ENCODE results near the gene CAPSL. TPM values are rescaled to one million over a fixed set of nuclear protein-coding genes. Genes with fewer than 3 reads are reported as not detected.

The CAPSL gene
- total and polyA plus RNA-seq, 9 donors, result 0.85 to 28.8 (median 1.8) TPM; not detected in 4

- TF ChIP-seq CTCF (IDR thresholded peaks at IDR 0.05) (peak; percentile 30 to 52 (median 34)), POLR2A (IDR thresholded peaks at IDR 0.05) (no peak)
- Histone ChIP-seq H3K9me3 (no peaks in the 10 kb centered on the region), H3K4me1 (ENCODE audit: insufficient read depth) (no peaks in the 10 kb centered on the region), H3K4me3 (no peak overlapping the region), H3K27me3 (no peaks in the 10 kb centered on the region), H3K36me3 (no peaks in the 10 kb centered on the region), H3K27ac (no peak overlapping the region)
- peak; percentile 30 to 74 (median 53) for DNase-seq
- WGBS, 3 donors, result 12 to 15% (median 13%) methylated on average over 21 of the region's 21 CpGs
- intact Hi-C loops (cut with DNase I), result loop anchor here in 3 of 4 donors (5.0 to 10.0 kb wide), 5 partner anchors 143 to 310 kb away; partner anchors contain the start of gene SPEF2 (in 3 of the 3)
Measured at GRCh38 chr5:35924950-35925722, 13.3 kb downstream of the CAPSL start.

- intact Hi-C loops (cut with DNase I), result loop anchor here in 1 of 4 donors (10.0 kb wide), 2 partner anchors 150 to 310 kb away; partner anchors contain the start of gene SPEF2
- no peak overlapping the region for H3K4me3 ChIP-seq
- H3K27me3 ChIP-seq, result no peaks in the 10 kb centered on the region
- H3K36me3 ChIP-seq, result no peaks in the 10 kb centered on the region
- no peak for DNase-seq
- no peaks in the 10 kb centered on the region for H3K4me1 ChIP-seq (ENCODE audit: insufficient read depth)
- 40 to 47% (median 41%) methylated on average over 10 of the region's 10 CpGs for WGBS, 3 donors
- no peaks in the 10 kb centered on the region for H3K9me3 ChIP-seq
- no peak overlapping the region for H3K27ac ChIP-seq
- TF ChIP-seq CTCF (IDR thresholded peaks at IDR 0.05) (no peak), EP300 (IDR thresholded peaks at IDR 0.05) (no peak), POLR2A (IDR thresholded peaks at IDR 0.05) (no peak)
Measured at GRCh38 chr5:35924122-35924949, 14.1 kb downstream of the CAPSL start.

- Histone ChIP-seq H3K27ac (no peak overlapping the region), H3K4me3 (no peak overlapping the region), H3K9me3 (no peaks in the 10 kb centered on the region), H3K27me3 (no peaks in the 10 kb centered on the region), H3K4me1 (ENCODE audit: insufficient read depth) (no peaks in the 10 kb centered on the region), H3K36me3 (no peaks in the 10 kb centered on the region)
- intact Hi-C loops (cut with DNase I), result loop anchor here in 1 of 4 donors (10.0 kb wide), 2 partner anchors 148 to 308 kb away; partner anchors contain the start of gene SPEF2
- no peak for DNase-seq
- 79 to 86% (median 81%) methylated on average over 7 of the region's 7 CpGs for WGBS, 3 donors
- TF ChIP-seq EP300 (IDR thresholded peaks at IDR 0.05) (no peak), POLR2A (IDR thresholded peaks at IDR 0.05) (no peak), CTCF (IDR thresholded peaks at IDR 0.05) (no peak)
Measured at GRCh38 chr5:35922468-35922867, 16.0 kb downstream of the CAPSL start.

GRCh38 chr5:35921930-35922329 is 16.5 kb downstream of the CAPSL start:
- Histone ChIP-seq H3K4me1 (ENCODE audit: insufficient read depth) (no peaks in the 10 kb centered on the region), H3K9me3 (no peaks in the 10 kb centered on the region), H3K4me3 (no peak overlapping the region), H3K27me3 (no peaks in the 10 kb centered on the region), H3K27ac (no peak overlapping the region), H3K36me3 (no peaks in the 10 kb centered on the region)
- WGBS, 3 donors, result 70 to 74% (median 74%) methylated on average over 5 of the region's 5 CpGs
- TF ChIP-seq POLR2A (IDR thresholded peaks at IDR 0.05), result no peak
- no peak for TF ChIP-seq CTCF (IDR thresholded peaks at IDR 0.05)
- no peak for TF ChIP-seq EP300 (IDR thresholded peaks at IDR 0.05)
- no peak for DNase-seq
- intact Hi-C loops (cut with DNase I), result loop anchor here in 1 of 4 donors (10.0 kb wide), 2 partner anchors 147 to 307 kb away; partner anchors contain the start of gene SPEF2

Data from ovary (tissue), 9 donors.